HG02970 (cell line): Measurements from ENCODE around the gene CALM3.
"Not testable (repeated sequence)": the region's sequence is repeated elsewhere in the genome, so short reads cannot be mapped to it uniquely, and the experiment has no call there.

Source experiments
- ATAC-seq: cut with Tn5 transposase; IDR thresholded peaks from one replicate; pipeline ENCODE4 v1.9.1; 2021; ENCODE audit warnings: mild to moderate bottlenecking, moderate library complexity, moderate number of reproducible peaks; ENCODE audit not compliant: unreplicated experiment, low FRiP score

The CALM3 gene

DNA sequence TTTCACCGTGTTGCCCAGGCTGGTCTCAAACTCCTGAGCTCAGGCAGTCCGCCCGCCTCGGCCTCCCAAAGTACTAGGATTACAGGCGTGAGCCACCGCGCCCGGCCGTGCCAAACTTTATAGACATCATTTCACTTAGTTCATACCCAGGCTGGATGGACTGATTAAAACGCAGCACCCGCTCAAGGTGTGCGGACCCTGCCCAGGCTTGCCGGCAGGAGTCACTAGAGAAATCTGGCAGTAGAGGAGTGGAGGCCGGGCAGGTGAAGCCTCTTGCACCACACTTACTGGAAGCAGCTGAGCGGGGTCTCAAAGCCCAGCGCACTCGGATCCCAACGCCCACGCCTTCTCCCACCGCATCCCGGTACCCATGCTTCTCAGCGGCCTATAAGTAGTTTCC, 12.4 kb downstream of the CALM3 start:
- ATAC-seq, result no peak

DNA sequence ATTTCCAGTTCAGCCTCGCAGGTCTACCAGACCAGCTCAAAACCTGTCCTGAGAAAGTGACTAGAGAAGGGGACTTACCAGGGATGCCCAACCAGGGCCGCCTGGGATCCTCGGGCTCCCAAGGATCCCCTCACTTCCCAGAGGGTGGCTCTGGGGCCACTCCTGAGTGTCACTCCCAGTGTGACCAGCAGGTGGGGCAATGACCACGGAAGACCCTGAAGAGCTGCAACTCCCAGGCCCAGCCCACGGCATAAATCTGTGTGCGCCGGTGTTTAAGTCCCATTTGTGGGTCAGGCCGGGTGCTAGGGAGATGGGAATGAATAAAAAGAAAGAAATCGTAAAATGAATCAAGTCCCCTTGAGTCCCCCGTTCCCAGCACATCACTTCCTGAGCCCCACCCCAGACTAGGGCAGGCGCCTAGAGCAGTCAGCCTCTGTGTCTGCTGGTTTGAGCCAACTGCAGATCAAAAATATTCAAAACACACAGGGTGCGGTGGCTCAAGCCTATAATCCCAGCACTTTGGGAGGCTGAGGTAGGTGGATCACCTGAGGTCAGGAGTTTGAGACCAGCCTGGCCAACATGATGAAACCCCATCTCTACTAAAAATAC, 13.1 kb downstream of the CALM3 start:
- ATAC-seq, result no peak

DNA sequence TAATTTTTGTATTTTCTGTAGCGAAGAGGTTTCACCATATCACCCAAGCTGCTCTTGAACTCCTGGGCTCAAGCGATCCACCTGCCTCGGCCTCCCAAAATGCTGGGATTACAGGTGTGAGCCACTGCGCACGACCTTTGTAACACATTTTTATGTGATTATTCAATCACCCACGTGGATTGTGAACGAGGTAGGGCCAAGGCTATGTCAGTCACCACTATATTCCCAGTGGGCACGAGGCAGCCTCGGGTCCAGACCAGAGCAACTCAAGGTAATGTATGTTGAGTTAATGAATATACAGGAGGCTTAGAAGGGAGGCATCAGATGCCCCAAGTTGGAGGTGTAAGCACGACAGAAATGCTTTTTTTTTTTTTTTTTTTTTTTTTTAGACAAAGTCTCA, 14.8 kb downstream of the CALM3 start:
- no peak for ATAC-seq

DNA sequence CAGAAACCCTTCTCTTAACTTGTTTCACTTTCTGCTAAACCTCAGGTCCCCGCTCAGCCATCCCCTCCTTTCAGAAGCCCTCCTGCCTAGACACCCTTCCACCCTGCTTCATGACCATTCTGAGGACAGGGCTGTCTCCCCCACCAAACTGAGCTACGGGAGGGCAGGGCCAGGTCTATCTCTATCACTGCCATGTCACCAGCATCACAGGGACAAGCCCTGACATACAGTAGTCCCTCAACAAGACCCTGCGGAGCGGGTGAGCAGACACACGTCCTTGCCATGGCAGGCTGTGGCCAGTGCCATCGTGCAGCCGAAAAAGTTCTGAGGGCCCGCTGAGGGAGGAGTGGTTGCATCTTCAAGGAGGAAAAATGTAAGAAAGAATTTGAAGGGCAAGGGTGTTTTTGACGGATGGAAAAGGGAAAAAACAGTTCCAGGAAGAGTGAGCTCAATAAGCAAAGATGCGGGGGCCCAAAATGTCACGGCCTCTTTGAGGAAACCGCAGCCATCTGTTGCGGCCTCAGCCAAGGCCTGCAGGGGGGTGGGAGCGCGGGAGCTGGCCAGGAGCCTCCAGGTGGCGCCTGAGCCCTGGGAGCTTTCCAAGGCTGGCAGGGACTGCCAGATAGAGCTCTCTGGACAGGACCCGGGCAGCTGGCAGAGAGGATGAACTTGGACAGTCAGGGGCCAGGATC, 15.6 kb downstream of the CALM3 start:
- ATAC-seq, result no peak

DNA sequence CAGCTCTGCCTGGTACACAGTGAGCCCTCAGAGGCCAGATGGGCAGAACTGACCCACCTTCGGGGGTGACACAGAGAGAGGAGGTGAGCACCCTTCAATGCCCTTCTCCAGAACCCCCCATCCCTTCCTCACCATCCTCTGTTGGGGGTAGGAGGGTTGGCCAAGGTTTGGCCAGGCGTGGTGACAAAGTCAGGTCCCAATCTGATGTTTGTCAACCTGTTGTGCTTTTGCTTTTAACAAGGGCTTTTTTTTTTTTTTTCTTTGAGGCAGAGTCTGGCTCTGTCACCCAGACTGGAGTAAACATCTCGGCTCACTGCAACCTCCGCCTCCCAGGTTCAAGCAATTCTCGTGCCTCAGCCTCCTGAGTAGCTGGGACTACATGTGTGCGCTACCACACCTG, 16.5 kb downstream of the CALM3 start:
- ATAC-seq, result no peak

DNA sequence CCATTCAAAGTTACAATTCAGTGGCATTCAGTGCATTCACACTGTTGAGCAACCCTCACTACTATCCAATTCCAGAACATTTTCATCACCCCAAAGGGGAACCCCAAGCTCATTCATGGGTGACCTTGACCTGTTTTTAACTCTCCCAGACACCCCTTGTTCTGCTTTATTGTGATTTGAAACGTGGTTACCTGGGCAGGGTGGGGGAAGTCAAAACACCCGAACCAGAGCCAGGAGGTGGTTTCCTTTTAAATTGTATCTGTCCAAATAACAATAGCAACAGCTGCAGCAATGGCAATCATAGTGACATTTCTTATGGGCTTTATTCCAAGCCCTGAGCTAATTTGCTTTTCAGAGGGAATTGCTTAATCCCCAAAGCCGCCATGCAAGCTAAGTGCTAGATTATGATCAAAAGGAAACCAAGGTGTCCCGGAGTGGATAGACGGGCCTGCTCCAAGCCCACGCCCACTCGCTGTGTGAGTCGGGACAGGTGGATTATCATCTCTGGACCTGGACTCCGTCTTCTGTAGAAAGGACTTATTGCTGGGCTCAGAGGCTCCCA, 17.6 kb downstream of the CALM3 start:
- no peak for ATAC-seq

DNA sequence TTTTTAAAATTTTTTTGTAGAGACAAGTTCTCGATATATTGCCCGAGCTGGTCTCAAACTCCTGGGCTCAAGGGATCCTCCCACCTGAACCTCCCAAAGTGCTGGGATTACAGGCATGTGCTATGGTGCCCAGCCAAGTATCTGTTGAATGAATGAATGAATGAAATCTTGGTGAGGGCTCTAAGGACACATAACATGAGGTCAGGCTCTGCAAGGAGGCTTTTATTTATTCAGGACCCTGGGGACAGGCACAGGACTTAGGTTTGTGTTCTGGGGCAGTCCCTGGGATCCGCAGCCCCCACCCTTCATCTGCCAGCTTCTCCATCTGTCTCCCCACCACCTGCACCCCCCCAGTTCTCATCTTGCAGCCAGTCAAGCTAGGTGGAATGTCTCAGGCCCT, 19.1 kb downstream of the CALM3 start:
- peak; percentile 5 for ATAC-seq

DNA sequence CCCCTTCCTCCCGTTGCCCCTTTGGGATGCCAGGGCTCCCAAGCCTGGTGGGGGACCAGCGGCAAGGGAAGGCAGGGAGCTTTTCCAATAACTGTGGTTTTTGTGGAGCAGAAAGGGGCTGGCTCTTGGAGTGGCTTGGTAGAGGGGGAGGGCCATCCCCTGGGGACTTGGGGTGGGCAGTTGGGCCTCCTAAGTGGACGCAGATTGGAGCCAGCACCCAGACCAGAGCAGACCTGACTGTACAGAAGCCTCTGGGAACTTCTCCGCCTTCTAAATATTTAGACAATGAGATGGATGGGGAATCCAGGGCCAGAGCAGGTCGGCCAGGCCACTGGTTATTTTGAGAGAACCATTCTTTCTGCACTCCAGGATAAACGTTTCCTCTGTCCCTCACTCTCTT, 19.6 kb downstream of the CALM3 start:
- no peak for ATAC-seq

DNA sequence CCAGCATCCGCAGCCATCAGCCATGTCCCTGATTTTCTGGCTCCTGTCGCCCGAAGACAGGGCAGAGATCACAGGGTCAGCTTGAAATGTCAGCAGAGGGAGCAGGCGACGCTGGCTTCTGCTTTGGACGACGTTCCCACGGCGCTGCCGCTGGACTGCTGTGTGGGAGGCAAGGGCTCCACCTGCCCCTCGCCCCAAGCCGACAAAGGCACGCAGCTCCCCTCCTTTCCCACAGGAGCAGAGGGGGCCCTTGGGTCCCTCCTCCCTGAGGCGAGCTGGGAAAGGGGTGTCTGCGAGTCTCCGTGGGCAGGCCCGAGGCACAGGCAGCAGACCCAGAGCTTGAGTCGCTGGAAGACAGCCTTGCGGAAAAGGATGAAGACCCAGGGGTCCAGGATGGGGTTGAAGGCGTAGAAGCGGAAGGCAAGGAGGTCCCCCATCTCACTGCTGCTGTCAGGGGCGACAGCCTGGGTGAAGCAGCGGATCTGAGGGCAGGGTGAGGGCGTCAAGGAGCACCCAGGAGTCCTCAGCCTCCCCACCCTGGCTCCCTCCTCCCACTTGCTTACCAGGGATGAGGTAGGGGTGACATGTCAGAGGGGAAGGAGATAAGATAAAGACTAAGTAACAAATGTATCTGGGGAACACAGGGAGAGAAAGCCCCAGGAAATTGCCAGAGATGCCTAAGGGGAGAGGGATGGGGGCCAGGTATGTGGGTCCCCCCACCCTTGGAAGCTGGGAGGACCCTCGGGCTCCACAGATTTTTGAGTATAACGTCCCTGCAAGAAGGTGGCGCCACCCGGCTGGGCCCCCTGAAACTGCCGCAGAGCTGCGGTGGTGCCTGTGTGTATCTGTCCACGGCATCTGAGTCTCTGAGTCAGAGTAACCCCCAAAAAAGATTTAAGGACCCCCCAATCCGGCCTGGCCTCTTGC, 20.3 kb downstream of the CALM3 start:
- no peak for ATAC-seq

DNA sequence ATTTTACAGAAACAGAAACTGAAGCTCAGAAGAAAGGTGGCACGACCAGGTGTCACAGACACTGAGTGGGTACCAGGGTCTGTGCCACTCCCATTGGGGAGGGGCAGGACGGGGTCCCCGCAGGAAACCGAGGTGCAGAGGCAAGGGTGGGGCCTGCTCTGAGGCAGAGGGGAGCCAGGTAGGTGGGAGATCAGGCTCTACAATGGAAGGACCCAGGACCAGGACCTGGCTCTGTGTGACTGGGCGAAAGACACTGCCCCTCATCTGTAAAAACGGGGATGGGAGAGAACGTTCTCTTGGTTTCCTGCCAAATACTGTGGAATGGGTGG, 21.0 kb downstream of the CALM3 start:
- ATAC-seq, result no peak

DNA sequence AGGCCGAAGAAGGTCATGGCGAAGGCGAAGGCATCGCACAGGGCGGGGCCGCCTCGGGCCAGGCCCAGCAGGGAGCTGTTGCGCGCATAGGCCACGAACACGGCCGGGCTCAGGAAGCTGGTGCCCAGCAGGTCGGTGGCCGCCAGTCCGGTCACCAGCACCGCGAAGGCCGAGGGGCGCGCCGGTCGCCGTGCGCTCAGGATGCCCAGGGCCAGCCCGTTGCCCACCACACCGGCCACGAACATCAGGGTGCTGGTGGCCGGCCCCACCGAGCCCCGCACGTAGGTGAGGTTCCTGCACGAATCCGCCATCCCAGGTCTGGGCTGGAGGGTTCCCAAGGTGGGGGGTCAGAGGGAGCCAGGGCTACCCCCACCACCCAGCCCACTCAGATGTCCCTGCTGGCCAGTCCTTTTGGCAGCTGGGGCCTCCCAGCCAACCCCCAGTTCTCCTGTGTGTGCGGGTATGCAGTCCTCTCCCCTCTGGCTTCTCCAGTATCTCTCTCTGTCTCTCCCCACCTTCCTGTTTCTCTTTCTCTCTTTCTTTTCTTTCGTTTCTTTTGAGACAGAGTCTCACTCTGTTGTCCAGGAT, 22.9 kb downstream of the CALM3 start:
- no peak for ATAC-seq

DNA sequence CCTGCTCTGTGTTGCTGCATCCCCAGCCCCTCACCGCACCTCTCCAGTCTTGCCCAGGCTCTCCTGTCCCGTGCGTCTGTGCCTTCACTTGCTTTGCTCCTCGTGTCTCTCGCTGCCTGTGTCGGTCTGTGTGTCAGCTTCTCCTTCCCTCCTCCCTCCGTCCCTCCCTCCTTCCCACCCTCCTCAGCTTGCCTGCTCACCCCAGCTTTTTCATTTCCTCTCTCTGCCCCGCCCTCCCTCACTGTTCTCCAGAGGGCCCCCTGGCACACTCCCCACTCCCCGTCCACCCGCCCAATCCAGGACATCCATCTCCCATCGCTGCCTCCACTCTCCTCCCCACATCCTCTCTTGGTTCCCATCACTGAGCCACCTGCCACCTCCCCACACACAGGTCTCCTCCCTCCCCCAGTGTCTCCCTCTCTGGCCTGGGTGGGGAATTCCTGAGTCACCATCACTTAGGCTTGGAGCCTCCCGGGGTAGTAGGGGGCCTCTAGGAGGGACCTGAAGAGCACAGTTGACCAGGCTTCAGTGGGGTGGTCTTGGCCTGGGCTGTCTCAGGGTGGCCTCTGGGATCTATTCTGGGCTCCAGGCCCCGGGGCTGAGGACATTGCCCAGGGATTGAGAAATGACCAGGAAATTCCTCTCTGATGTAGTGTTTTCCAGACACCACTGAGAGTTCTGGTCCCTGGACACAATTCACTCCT, 24.0 kb downstream of the CALM3 start, which contains the start of gene PTGIR:
TSS of gene PTGIR (minus strand) at position 132 of the 704 bp plus-strand sequence. CDS start 864 bp downstream, outside the sequence.
- no peak for ATAC-seq

DNA sequence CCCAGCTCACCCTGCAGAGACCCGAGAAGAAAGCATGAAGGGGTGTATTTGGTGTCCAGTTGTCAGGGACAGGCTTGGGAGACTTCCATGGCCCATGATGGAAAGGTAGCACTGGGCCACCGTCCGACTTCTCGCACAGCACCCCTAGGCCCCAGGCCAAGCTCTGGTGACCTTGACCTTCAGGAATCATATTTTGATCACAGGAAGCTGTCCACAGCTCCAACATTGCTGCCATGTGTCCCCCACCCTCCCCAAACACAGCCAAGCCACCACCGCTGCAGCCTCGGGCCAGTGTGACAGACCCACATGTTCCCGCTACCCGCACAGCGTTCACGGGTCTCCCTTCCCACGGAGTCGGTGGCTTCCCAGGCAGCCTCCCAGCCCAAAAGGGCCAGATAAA, 24.6 kb downstream of the CALM3 start:
- ATAC-seq, result no peak

DNA sequence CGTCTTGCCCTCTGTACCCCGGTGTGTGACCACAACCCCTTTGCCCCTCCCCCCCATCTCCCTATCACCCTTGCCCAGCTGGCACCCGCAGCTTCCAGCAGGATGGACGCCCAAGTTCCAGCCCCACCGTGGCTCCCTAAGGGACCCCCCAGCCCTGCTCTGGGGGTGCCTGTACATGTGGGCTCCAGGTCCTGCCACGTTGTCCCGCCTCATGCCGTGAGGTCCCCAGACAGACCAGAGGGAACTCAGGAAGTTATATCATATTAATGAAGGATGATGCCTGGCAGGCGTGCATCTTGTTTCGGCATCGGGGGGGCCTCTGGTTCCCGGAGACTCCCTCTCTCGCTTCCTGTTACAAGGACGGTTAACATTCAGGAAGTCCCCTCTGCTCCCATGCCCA, 25.3 kb downstream of the CALM3 start:
- ATAC-seq, result no peak

DNA sequence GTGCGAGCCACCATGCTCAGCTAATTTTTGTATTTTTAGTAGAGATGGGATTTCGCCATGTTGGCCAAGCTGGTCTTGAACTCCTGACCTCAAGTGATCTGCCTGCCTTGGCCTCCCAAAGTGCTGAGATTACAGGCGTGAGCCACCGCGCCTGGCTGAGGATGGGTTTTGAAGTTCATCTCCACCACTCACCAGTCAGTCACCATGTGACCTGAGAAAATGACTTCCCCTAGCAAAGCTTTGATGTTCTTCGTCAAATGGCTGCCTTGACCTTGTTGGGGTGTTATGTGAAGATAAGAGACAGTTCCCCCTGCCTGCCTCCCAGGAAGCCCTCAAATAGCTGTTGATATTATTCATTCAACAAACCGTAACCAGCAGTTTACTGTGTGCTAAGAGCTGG, 27.8 kb downstream of the CALM3 start:
- not testable (repeated sequence) for ATAC-seq

DNA sequence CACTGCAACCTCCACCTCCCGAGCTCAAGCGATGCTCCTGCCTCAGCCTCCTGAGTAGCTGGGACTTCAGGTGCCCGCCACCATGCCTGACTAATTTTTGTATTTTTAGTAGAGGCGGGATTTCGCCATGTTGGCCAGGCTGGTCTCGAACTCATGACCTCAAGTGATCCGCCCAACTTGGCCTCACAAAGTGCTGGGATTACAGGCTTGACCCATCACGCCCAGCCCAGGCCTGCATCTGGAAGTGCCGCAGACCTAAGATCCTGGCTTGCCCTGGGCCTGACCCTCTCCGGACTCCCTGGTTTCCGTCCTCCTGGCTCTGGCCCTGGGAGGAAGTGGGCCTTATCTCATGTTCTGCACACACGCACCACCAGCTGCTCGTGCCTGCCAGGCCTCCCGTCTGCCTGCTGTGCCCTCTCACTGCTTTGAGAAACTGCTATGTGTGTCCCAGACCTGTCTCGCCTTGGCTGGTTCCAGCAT, 28.5 kb downstream of the CALM3 start:
- no peak for ATAC-seq

DNA sequence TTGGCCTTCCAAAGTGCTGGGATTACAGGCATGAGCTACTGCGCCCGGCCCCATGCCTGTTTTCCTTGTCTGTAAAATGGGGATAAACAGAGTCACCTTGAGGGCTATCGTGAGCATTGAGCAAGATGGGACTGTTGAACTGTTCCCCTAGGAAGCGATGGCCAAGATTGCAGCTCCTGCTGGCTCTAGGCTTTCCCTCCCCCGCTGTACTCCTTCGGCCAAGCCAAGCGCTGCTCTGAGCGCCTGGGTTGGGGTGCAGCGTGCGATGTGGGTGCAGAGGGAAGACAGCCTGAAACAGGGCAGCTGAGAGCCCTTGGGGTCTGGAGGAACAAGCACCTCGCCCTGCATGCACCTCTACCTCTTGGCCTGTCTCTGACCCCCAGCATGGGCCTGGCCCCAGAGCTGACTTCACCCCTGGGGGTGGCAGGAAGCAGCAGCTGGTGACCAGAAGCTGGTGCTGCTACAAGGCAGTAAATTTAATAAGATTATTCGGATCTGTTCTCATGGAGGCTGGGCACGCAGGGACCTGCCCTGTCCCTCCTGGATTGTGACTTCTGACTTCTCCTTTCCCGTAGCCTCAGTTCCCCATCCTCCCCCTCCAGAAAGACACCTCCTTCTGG, 29.6 kb downstream of the CALM3 start:
- no peak for ATAC-seq

DNA sequence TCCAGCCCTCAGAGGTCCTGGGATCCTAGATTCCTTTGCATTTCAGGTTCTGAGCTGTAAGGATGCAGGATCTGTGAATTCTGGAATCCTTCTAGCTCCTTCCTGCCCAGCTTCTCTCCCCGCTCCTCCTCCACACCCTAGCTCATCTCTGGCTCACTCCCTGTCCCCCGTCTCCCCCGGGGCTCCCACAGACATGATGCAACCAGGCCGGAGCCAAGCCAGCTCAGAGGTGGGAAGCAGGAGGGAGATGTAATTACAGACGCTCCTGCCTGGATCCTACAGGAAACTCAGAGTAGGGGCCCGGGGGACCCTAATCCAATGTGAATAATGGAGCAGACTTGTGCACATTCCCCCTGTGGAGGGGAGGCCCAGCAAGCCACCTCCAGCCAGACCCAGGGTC, 30.4 kb downstream of the CALM3 start:
- ATAC-seq, result no peak

DNA sequence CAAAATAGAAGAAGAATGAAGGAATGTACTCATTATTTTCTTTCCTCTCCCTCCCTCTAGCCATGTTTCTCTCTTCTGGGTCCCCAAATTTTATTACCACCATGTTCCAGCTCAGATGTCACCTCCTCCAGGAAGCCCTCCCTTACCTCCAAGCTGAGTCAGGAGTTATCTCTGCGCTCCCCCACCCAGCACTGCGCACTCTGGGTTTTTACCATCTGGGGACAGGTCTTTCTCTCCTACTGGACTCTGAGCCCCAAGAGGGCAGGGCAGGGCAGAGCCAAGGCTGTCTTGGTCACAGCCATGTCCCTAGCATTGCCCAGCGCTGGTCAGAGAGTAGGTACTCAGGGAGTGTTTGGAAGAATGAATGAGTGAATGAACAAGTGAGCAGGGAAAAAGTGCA, 32.0 kb downstream of the CALM3 start:
- no peak for ATAC-seq
